ENCODE data around the gene REV3L. TPM values are rescaled to one million over a fixed set of nuclear protein-coding genes. Genes with fewer than 3 reads are reported as not detected.

REV3L gene
- total and polyA plus RNA-seq, 5 donors: 8.2 to 30.1 (median 26.7) TPM

GRCh38 chr6:111449129-111449528, 33.9 kb downstream of the REV3L start:
- ATAC-seq (no peak), DNase-seq (no peak)
- H3K27ac ChIP-seq (ENCODE audit: low read length): no peak overlapping the region
- WGBS: 88% methylated on average over 4 of the region's 4 CpGs
- intact Hi-C loops (cut with DNase I): no loop called here
- H3K9me3 ChIP-seq (ENCODE audit: control insufficient read depth, low read length): no peaks in the 10 kb centered on the region
- no peak overlapping the region for H3K4me3 ChIP-seq (ENCODE audit: low read length)
- H3K27me3 ChIP-seq (ENCODE audit: control insufficient read depth, insufficient read depth): no peaks in the 10 kb centered on the region
- peaks cover 3% of the 10 kb centered on the region for H3K4me1 ChIP-seq (ENCODE audit: control insufficient read depth, insufficient read depth, low read length)

GRCh38 chr6:111447051-111447450, 36.0 kb downstream of the REV3L start:
- Histone ChIP-seq H3K27me3 (ENCODE audit: control insufficient read depth, insufficient read depth) (no peaks in the 10 kb centered on the region), H3K27ac (ENCODE audit: low read length) (no peak overlapping the region), H3K9me3 (ENCODE audit: control insufficient read depth, low read length) (no peaks in the 10 kb centered on the region), H3K4me3 (ENCODE audit: low read length) (no peak overlapping the region), H3K4me1 (ENCODE audit: control insufficient read depth, insufficient read depth, low read length) (peaks cover 3% of the 10 kb centered on the region)
- 81% methylated on average over 5 of the region's 5 CpGs for WGBS
- ATAC-seq: no peak
- intact Hi-C loops (cut with DNase I): no loop called here
- no peak for DNase-seq

GRCh38 chr6:111445861-111446267, 37.2 kb downstream of the REV3L start:
- peaks cover 5% of the 10 kb centered on the region for H3K4me1 ChIP-seq (ENCODE audit: control insufficient read depth, insufficient read depth, low read length)

GRCh38 chr6:111444794-111445193, 38.2 kb downstream of the REV3L start:
- Histone ChIP-seq H3K27ac (ENCODE audit: low read length) (no peak overlapping the region), H3K4me1 (ENCODE audit: control insufficient read depth, insufficient read depth, low read length) (peaks cover 5% of the 10 kb centered on the region), H3K4me3 (ENCODE audit: low read length) (no peak overlapping the region), H3K9me3 (ENCODE audit: control insufficient read depth, low read length) (no peaks in the 10 kb centered on the region), H3K27me3 (ENCODE audit: control insufficient read depth, insufficient read depth) (no peaks in the 10 kb centered on the region)
- WGBS: 87% methylated on average over 5 of the region's 5 CpGs
- no peak for DNase-seq
- intact Hi-C loops (cut with DNase I): no loop called here
- no peak for ATAC-seq

More at GRCh38 chr6:111445861-111446267, 37.2 kb downstream of the REV3L start:
- ATAC-seq (no peak), DNase-seq (no peak)
- intact Hi-C loops (cut with DNase I): no loop called here
- Histone ChIP-seq H3K27me3 (ENCODE audit: control insufficient read depth, insufficient read depth) (no peaks in the 10 kb centered on the region), H3K4me3 (ENCODE audit: low read length) (no peak overlapping the region), H3K9me3 (ENCODE audit: control insufficient read depth, low read length) (no peaks in the 10 kb centered on the region), H3K27ac (ENCODE audit: low read length) (no peak overlapping the region)

GRCh38 chr6:111441678-111442243, 41.3 kb downstream of the REV3L start:
- WGBS: 53% methylated on average over 5 of the region's 5 CpGs
- H3K4me1 ChIP-seq (ENCODE audit: control insufficient read depth, insufficient read depth, low read length): peaks cover 4% of the 10 kb centered on the region
- no peaks in the 10 kb centered on the region for H3K9me3 ChIP-seq (ENCODE audit: control insufficient read depth, low read length)
- no peaks in the 10 kb centered on the region for H3K27me3 ChIP-seq (ENCODE audit: control insufficient read depth, insufficient read depth)
- peak in 1 of 3 donors; percentile 27 for DNase-seq
- intact Hi-C loops (cut with DNase I): no loop called here
- H3K4me3 ChIP-seq (ENCODE audit: low read length): no peak overlapping the region
- ATAC-seq: no peak
- H3K27ac ChIP-seq (ENCODE audit: low read length): no peak overlapping the region

GRCh38 chr6:111439171-111439570, 43.8 kb downstream of the REV3L start:
- Histone ChIP-seq H3K27me3 (ENCODE audit: control insufficient read depth, insufficient read depth) (no peaks in the 10 kb centered on the region), H3K9me3 (ENCODE audit: control insufficient read depth, low read length) (no peaks in the 10 kb centered on the region), H3K4me3 (ENCODE audit: low read length) (no peak overlapping the region), H3K4me1 (ENCODE audit: control insufficient read depth, insufficient read depth, low read length) (peaks cover 4% of the 10 kb centered on the region), H3K27ac (ENCODE audit: low read length) (no peak overlapping the region)
- ATAC-seq (no peak), DNase-seq (no peak)
- intact Hi-C loops (cut with DNase I): no loop called here
- 67% methylated on average over 4 of the region's 4 CpGs for WGBS

GRCh38 chr6:111437573-111437972, 45.4 kb downstream of the REV3L start:
- H3K4me1 ChIP-seq (ENCODE audit: control insufficient read depth, insufficient read depth, low read length): peaks cover 4% of the 10 kb centered on the region
- intact Hi-C loops (cut with DNase I): no loop called here
- H3K27me3 ChIP-seq (ENCODE audit: control insufficient read depth, insufficient read depth): no peaks in the 10 kb centered on the region
- H3K4me3 ChIP-seq (ENCODE audit: low read length): no peak overlapping the region
- DNase-seq (no peak), ATAC-seq (no peak)
- no peak overlapping the region for H3K27ac ChIP-seq (ENCODE audit: low read length)
- WGBS: 99% methylated on average over 2 of the region's 2 CpGs
- no peaks in the 10 kb centered on the region for H3K9me3 ChIP-seq (ENCODE audit: control insufficient read depth, low read length)

- Histone ChIP-seq H3K4me1 (ENCODE audit: control insufficient read depth, insufficient read depth, low read length) (peaks cover 2% of the 10 kb centered on the region), H3K27me3 (ENCODE audit: control insufficient read depth, insufficient read depth) (no peaks in the 10 kb centered on the region), H3K9me3 (ENCODE audit: control insufficient read depth, low read length) (no peaks in the 10 kb centered on the region), H3K27ac (ENCODE audit: low read length) (no peak overlapping the region), H3K4me3 (ENCODE audit: low read length) (no peak overlapping the region)
- intact Hi-C loops (cut with DNase I): no loop called here
- ATAC-seq (no peak), DNase-seq (no peak)
- 88% methylated on average over 1 of the region's 1 CpG for WGBS
Observed at GRCh38 chr6:111432511-111432910, 50.5 kb downstream of the REV3L start.

GRCh38 chr6:111430605-111431376, 52.2 kb downstream of the REV3L start:
- intact Hi-C loops (cut with DNase I): no loop called here
- 93% methylated on average over 11 of the region's 11 CpGs for WGBS
- H3K4me1 ChIP-seq (ENCODE audit: control insufficient read depth, insufficient read depth, low read length): peaks cover 3% of the 10 kb centered on the region
- DNase-seq (no peak), ATAC-seq (no peak)
- no peaks in the 10 kb centered on the region for H3K9me3 ChIP-seq (ENCODE audit: control insufficient read depth, low read length)
- H3K4me3 ChIP-seq (ENCODE audit: low read length): no peak overlapping the region
- no peaks in the 10 kb centered on the region for H3K27me3 ChIP-seq (ENCODE audit: control insufficient read depth, insufficient read depth)
- no peak overlapping the region for H3K27ac ChIP-seq (ENCODE audit: low read length)

- H3K4me1 ChIP-seq (ENCODE audit: control insufficient read depth, insufficient read depth, low read length): peaks cover 3% of the 10 kb centered on the region
- intact Hi-C loops (cut with DNase I): no loop called here
- no peaks in the 10 kb centered on the region for H3K27me3 ChIP-seq (ENCODE audit: control insufficient read depth, insufficient read depth)
- no peaks in the 10 kb centered on the region for H3K9me3 ChIP-seq (ENCODE audit: control insufficient read depth, low read length)
- peak in 1 of 3 donors; percentile 27 for DNase-seq
- ATAC-seq: peak in 1 of 2 donors; percentile 38
- H3K27ac ChIP-seq (ENCODE audit: low read length): no peak overlapping the region
- H3K4me3 ChIP-seq (ENCODE audit: low read length): no peak overlapping the region
- WGBS: 99% methylated on average over 19 of the region's 19 CpGs
Observed at GRCh38 chr6:111429571-111429970, 53.4 kb downstream of the REV3L start.

GRCh38 chr6:111428811-111429210, 54.2 kb downstream of the REV3L start:
- intact Hi-C loops (cut with DNase I): no loop called here

More at GRCh38 chr6:111428811-111429210, 54.2 kb downstream of the REV3L start:
- Histone ChIP-seq H3K27me3 (ENCODE audit: control insufficient read depth, insufficient read depth) (no peaks in the 10 kb centered on the region), H3K4me3 (ENCODE audit: low read length) (no peak overlapping the region), H3K9me3 (ENCODE audit: control insufficient read depth, low read length) (no peaks in the 10 kb centered on the region), H3K27ac (ENCODE audit: low read length) (no peak overlapping the region), H3K4me1 (ENCODE audit: control insufficient read depth, insufficient read depth, low read length) (peaks cover 3% of the 10 kb centered on the region)
- DNase-seq (no peak), ATAC-seq (no peak)
- 89% methylated on average over 1 of the region's 1 CpG for WGBS

Measured in right cardiac atrium (tissue), 5 donors.